Jurkat, Clone E6-1 (cell line): ENCODE measurements around the gene PNPLA8.

Experiments used
- DNase-seq: peaks from one replicate; pipeline ENCODE4 v3.0.0-alpha.2; 2011; ENCODE audit warnings: low read depth, low spot score
- H3K4me3 ChIP-seq: 2 replicates; pipeline ENCODE4 v1.5.1; 2011; ENCODE audit warnings: mild to moderate bottlenecking, low read length, control low read depth, moderate library complexity

The PNPLA8 gene

DNA sequence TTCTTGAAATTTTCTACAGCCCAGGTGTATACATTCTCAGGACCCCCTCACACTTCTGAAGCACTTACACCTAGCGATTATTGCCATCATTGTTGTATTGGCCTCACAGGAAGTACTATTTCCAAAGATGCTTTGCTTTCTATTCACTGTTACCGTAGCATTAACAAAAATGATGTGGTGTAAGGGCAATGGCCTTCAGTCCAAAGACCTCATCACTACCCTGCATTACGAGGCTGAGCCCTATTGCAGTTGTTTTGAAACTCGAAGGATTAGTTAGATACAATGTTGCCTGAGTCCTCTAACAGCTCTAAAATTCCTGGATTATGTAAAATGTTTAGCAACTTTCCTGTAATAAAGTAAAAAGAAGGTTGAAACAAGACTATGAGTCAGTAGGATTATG is 72.6 kb downstream of the PNPLA8 start:
- DNase-seq = no peak

GRCh38 chr7:108452707-108453106 is 73.2 kb downstream of the PNPLA8 start:
- no peak overlapping the region for H3K4me3 ChIP-seq
- peak; percentile 32 for DNase-seq

More for the DNA sequence above, 72.6 kb downstream of the PNPLA8 start:
- no peak overlapping the region for H3K4me3 ChIP-seq

DNA sequence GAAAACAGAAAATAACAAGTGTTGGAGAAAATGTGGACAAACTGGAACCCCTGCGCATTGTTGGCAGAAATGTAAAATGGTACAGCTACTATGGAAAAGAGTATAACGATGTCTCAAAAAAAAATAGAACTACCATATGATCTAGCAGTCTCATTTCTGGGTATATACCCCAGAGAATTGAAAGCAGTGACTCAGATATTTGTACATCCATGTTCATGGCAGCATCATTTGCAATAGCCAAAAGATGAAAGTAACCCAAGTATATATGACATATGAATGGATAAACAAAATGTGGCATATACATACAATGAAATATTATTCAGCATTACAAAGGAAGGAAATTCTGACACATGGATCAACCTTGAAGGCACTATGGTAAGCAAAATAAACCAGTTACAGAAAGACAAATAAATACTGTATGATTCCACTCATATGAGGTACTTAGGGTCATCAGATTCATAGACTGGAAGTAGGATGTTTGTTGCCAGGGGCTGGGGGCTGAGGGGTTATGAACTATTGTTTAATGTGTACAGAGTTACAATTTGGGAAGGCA is 74.6 kb downstream of the PNPLA8 start:
- DNase-seq = no peak
- no peak overlapping the region for H3K4me3 ChIP-seq

DNA sequence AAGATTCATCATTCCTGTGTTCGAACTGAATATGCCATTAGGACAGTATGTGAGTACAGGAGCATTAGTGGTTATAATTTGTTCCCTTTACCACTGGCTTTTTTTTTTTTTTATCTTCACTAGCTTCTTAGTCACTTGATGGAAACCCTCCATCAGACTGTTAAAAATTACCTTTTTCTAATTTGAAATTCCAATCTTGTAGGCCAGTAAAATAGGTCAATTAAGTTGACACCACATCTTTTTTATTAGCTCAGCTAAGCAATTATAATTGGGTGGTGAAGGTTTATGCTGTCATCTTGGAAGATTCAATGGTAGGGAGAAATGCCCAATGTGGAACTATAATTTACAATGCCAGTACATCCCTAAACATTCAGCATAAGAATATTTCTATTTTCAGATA is 75.8 kb downstream of the PNPLA8 start:
- H3K4me3 ChIP-seq = no peak overlapping the region
- no peak for DNase-seq

DNA sequence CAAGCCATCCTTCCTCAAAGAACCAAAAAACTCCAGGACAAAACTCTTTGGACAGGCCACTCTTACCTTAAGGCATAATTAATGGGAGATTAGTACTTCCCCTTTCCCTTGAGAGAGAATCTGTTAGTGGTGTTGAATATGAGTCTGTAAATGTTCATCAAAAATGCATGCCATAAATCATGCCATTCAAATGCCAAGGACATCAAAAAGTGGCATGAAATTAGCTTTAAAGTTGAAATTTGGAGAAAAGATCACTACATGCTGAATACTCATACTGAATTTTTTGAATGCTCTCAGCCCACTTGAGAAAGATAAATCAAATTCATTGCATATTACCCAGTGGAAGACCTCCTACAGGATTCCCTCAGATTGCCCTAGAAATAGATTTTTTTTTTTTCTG is 76.4 kb downstream of the PNPLA8 start:
- no peak for DNase-seq
- H3K4me3 ChIP-seq = no peak overlapping the region

GRCh38 chr7:108448584-108449505 is 77.1 kb downstream of the PNPLA8 start:
- no peak for DNase-seq
- H3K4me3 ChIP-seq = no peak overlapping the region

GRCh38 chr7:108442039-108442568 is 83.8 kb downstream of the PNPLA8 start:
- no peak overlapping the region for H3K4me3 ChIP-seq
- no peak for DNase-seq

GRCh38 chr7:108441392-108441955 is 84.5 kb downstream of the PNPLA8 start:
- no peak overlapping the region for H3K4me3 ChIP-seq
- no peak for DNase-seq

DNA sequence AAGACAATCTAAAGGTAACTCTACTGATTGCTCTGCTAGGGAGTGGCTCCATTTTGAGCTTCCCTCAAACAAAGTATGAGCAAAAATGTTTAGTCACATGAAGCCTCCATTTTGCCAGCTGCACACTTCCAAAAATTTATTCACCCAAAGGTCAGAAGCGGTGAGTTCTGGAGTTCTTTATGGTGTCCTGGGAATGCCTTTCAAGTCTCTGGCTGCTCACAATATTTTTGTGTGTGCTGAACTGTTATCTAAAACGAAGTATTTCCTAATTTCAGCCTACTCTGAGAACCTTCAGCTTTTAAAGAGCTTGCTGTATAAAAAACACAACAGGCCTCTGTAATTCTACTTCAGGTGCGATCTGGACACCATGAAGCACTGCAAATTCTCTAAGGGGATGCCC is 85.3 kb downstream of the PNPLA8 start:
- no peak for DNase-seq
- H3K4me3 ChIP-seq = no peak overlapping the region

GRCh38 chr7:108436906-108437305 is 89.0 kb downstream of the PNPLA8 start:
- H3K4me3 ChIP-seq = no peak overlapping the region
- no peak for DNase-seq

GRCh38 chr7:108434010-108434409 is 91.9 kb downstream of the PNPLA8 start:
- DNase-seq = no peak
- no peak overlapping the region for H3K4me3 ChIP-seq

DNA sequence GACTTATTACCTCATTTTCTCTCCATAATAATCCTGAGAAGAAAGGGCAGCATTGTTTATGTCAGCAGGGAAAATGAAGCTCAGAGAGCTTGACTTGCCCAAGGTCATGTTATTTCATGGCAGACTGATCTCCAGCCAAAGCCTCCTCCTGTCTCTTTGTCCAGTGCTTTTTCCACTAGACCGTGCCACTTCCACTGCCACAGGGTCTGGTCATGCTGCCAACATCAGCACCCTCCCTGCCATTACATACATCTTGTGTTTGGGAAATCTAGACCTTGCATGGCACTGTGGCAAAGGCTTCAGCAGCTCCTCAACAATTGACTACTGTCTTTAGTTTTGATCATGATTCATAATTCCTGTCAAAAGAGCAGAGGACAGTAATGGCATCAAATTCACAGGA is 94.8 kb downstream of the PNPLA8 start:
- DNase-seq = no peak
- no peak overlapping the region for H3K4me3 ChIP-seq

GRCh38 chr7:108430664-108431063 is 95.3 kb downstream of the PNPLA8 start:
- no peak for DNase-seq
- no peak overlapping the region for H3K4me3 ChIP-seq

DNA sequence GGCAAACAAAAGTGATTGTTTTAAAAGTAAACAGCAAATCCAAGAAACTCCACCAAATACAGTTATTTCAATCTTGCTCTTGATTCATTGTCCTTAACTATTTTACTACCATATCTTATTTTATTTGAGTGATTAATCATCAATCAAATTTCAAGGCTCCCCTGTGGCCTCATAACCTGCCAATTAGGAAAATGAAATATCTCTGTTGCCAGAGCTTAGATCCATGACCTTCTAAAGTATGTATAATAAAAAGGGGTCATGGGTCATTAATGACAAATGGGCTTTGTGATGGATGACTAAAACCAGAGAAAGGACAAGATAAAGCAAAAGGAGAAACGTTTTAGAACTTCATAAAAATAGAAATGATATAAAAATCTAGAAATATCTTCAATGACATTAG is 98.2 kb downstream of the PNPLA8 start:
- DNase-seq = no peak
- H3K4me3 ChIP-seq = no peak overlapping the region

- no peak overlapping the region for H3K4me3 ChIP-seq
- no peak for DNase-seq
These were observed 100.1 kb downstream of the PNPLA8 start for GRCh38 chr7:108425714-108426275.

DNA sequence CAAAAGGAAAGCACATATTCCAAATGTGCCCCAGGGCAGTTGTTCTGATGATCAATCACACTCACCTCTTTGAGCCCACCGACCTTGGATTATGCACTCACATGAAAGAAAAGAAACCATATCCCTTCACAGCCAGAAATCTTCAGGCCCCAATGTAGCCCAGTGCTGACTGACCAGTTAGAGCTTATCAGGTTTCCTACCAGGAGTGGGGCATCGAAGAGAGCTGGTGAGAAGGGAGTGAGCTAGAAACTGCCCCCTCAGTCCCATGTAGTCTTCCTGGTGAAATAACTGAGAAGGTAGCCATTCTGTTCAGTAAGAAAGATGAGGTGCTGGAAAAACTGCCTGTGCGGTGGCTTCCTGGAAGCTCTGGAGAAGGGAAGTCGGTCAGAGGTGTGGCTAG is 101.9 kb downstream of the PNPLA8 start:
- no peak for DNase-seq
- H3K4me3 ChIP-seq = no peak overlapping the region

GRCh38 chr7:108423089-108423989 is 102.6 kb downstream of the PNPLA8 start:
- no peak for DNase-seq
- no peak overlapping the region for H3K4me3 ChIP-seq

GRCh38 chr7:108421720-108422331 is 104.1 kb downstream of the PNPLA8 start:
- no peak overlapping the region for H3K4me3 ChIP-seq
- DNase-seq = no peak
